Measurements from ENCODE around the gene AP1G2. TPM values are rescaled to one million over a fixed set of nuclear protein-coding genes. Genes with fewer than 3 reads are reported as not detected.

Gene AP1G2
- total RNA-seq, 2 experiments from 2014 or later, result 193 to 198 TPM

GRCh38 chr14:23582906-23583760, 15.5 kb upstream of the AP1G2 start:
- Mint-ChIP-seq H3K27ac (no peak overlapping the region), H3K27me3 (peaks cover 66% of the 10 kb centered on the region), H3K4me3 (no peak overlapping the region), H3K36me3 (ENCODE audit: low read depth) (no peaks in the 10 kb centered on the region), H3K4me1 (ENCODE audit: low read depth) (peaks cover 6% of the 10 kb centered on the region), H3K9me3 (no peaks in the 10 kb centered on the region)
- intact Hi-C loops (cut with DNase I, micrococcal nuclease), result no loop called here
- ChIA-PET POLR2A (no interaction called here), CTCF (interaction anchor here (1.5 kb wide), 1 partner anchor 10 kb away, joined by 3 read pairs; no protein-coding TSS in a partner anchor)
- no peak overlapping the region for H3K27ac ChIP-seq (ENCODE audit: low read depth in 1 of 2, low read length in 2 of 2)
- no peaks in the 10 kb centered on the region for H3K36me3 ChIP-seq (ENCODE audit: insufficient read depth, low read length)
- no peak for TF ChIP-seq CTCF (IDR thresholded peaks at IDR 0.05)
- DNase-seq (no peak), ATAC-seq (ENCODE audit: poor library complexity) (no peak)
- no peak overlapping the region for H3K4me3 ChIP-seq (ENCODE audit: low read length)
- H3K27me3 ChIP-seq (ENCODE audit: control insufficient read depth in 1 of 2, insufficient read depth in 2 of 2, low read length in 2 of 2), result peaks cover 12 to 24% of the 10 kb centered on the region in 2 experiments
- no peaks in the 10 kb centered on the region for H3K9me3 ChIP-seq (ENCODE audit: control insufficient read depth in 1 of 2, insufficient read depth in 1 of 2, low read length in 2 of 2)
- peaks cover 4% of the 10 kb centered on the region for H3K4me1 ChIP-seq (ENCODE audit: insufficient read depth, low read length)

DNA sequence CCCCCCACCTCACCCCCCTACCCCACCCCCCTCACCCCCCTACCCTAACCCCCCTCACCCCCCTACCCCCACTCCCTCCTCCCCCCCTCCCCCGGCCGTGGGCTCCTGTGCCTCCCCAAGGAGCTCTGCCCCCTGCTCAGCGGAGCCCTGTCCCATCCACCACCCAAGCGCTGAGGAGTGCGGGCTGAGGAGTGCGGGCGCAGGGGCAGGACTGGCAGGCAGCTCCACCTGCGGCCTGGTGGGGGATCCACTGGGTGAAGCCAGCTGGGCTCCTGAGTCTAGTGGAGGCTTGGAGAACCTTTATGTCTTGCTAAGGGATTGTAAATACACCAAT, 13.3 kb upstream of the AP1G2 start:
- peaks cover 0 to 12% of the 10 kb centered on the region in 2 experiments for H3K9me3 ChIP-seq (ENCODE audit: control insufficient read depth in 1 of 2, insufficient read depth in 1 of 2, low read length in 2 of 2)
- Mint-ChIP-seq H3K27ac (no peak overlapping the region), H3K4me3 (no peak overlapping the region), H3K27me3 (peaks cover 73% of the 10 kb centered on the region), H3K4me1 (ENCODE audit: low read depth) (peaks cover 16% of the 10 kb centered on the region), H3K36me3 (ENCODE audit: low read depth) (no peaks in the 10 kb centered on the region), H3K9me3 (no peaks in the 10 kb centered on the region)
- POLR2A ChIA-PET, result no interaction called here
- H3K27ac ChIP-seq (ENCODE audit: low read depth in 1 of 2, low read length in 2 of 2), result no peak overlapping the region
- H3K4me3 ChIP-seq (ENCODE audit: low read length), result no peak overlapping the region
- no peaks in the 10 kb centered on the region for H3K36me3 ChIP-seq (ENCODE audit: insufficient read depth, low read length)
- intact Hi-C loops (cut with DNase I, micrococcal nuclease), result no loop called here
- peaks cover 28 to 45% of the 10 kb centered on the region in 2 experiments for H3K27me3 ChIP-seq (ENCODE audit: control insufficient read depth in 1 of 2, insufficient read depth in 2 of 2, low read length in 2 of 2)
- DNase-seq (no peak), ATAC-seq (ENCODE audit: poor library complexity) (no peak)
- CTCF ChIA-PET, result no interaction called here
- H3K4me1 ChIP-seq (ENCODE audit: insufficient read depth, low read length), result peaks cover 22% of the 10 kb centered on the region
- TF ChIP-seq CTCF (IDR thresholded peaks at IDR 0.05), result no peak

DNA sequence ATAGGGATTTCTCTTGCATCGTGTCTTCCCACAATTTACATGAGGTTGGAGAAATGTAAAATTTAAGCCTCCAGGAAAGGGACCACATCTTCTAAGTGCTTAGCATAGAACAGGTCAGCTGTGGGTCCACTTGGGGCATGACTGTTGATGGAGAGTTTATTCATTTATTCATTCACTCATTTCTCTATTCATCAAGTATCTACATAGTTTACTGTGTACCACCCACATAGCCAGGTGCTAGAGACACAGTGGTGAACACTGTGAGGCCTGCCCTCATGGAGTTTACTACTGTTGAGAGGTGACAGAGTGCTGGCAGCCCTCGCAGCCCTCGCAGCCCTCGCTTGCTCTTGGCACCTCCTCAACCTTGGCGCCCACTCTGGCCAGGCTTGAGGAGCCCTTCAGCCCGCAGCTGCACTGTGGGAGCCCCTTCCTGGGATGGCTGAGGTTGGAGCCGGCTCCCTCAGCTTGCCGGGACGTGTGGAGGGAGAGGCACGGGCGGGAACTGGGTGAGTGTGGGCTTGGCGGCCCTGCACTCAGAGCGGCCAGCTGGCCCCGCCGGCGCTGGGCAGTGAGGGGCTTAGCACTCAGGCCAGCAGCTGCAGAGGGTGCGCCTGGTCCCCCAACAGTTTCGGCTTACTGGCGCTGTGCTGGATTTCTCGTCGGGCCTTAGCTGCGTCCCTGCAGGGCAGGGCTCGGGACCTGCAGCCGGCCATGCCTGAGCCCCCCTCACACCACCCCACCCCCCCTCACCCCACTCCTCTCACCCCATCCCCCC, 12.7 kb upstream of the AP1G2 start:
- CTCF ChIA-PET, result no interaction called here
- H3K4me1 Mint-ChIP-seq (ENCODE audit: low read depth), result peaks cover 17% of the 10 kb centered on the region
- peak in 1 of 14 experiments; percentile 16 for DNase-seq
- intact Hi-C loops (cut with DNase I, micrococcal nuclease), result no loop called here
- Histone ChIP-seq H3K27ac (ENCODE audit: low read depth in 1 of 2, low read length in 2 of 2) (no peak overlapping the region), H3K36me3 (ENCODE audit: insufficient read depth, low read length) (no peaks in the 10 kb centered on the region), H3K27me3 (ENCODE audit: control insufficient read depth in 1 of 2, insufficient read depth in 2 of 2, low read length in 2 of 2) (peaks cover 30 to 51% of the 10 kb centered on the region in 2 experiments), H3K4me1 (ENCODE audit: insufficient read depth, low read length) (peaks cover 22% of the 10 kb centered on the region), H3K9me3 (ENCODE audit: control insufficient read depth in 1 of 2, insufficient read depth in 1 of 2, low read length in 2 of 2) (peaks cover 0 to 12% of the 10 kb centered on the region in 2 experiments), H3K4me3 (ENCODE audit: low read length) (no peak overlapping the region)
- no peaks in the 10 kb centered on the region for H3K9me3 Mint-ChIP-seq
- ATAC-seq (ENCODE audit: poor library complexity), result no peak
- TF ChIP-seq CTCF (IDR thresholded peaks at IDR 0.05), result no peak
- no peaks in the 10 kb centered on the region for H3K36me3 Mint-ChIP-seq (ENCODE audit: low read depth)
- no peak overlapping the region for H3K4me3 Mint-ChIP-seq
- POLR2A ChIA-PET, result no interaction called here
- no peak overlapping the region for H3K27ac Mint-ChIP-seq
- peaks cover 69% of the 10 kb centered on the region for H3K27me3 Mint-ChIP-seq

All from CD4-positive, alpha-beta T cell (primary cell).